Uterus (tissue), 2 donors: Measurements from ENCODE around the gene TANGO2.

ENCODE experiments used
- POLR2A ChIP-seq, 2 donors: fragments of 450-650 bp; IDR thresholded peaks; one replicate each; pipeline ENCODE4 v1.6.1; 2016; ENCODE audit warnings: antibody characterized with exemption in 2 of 2, mild to moderate bottlenecking in 1 of 2, moderate library complexity in 1 of 2
- TF ChIP-seq, protein P1 (sequence below), 4 experiments: fragments of 200-600 bp in 2 of 4; fragments of 450-650 bp in 2 of 4; sonication (generic) in 2 of 4; IDR thresholded peaks; one replicate each; pipeline ENCODE4 v1.5.1; 2016 to 2019; ENCODE audit warnings: antibody characterized with exemption in 4 of 4, mild to moderate bottlenecking in 2 of 4, moderate library complexity in 1 of 4

DNA sequence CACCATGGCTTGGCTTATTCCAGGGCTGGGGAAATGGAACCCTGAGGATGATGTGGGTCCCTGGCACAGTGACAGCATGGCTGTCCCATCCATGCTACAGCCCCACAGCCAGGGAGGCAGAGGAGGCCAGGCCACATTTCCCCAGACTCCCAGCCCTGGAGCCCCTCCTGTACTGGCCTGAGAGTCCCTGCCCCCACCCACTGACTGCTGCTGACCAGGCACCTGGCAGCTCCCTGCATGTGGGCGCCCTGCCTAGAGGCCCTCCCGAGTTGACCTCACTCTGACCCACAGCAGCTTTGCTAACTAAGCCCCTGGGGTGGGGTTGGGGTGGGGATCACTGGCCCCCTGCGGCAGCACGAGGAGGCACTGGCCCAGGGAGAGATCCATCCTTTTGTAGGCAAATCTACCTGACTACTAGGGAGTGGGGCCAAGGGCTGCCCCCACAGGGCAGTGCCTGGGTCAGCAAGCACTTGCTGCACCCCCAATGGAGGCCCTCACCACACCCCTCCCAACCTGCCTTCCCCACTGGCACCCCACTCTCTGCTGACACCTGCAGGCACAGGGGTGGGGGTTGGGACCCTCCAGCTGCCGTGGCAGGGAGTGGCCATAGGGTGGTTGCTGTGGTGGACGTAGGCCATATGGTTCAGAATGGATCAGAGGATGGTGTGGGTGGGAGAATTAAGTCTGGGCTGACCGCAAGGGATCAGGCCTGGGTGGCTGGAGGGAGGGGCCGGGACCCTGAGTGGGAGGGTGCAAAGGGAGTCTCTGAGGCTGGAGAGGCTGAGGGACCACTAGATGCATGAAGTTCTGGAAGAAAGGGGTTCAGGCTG lies 21.7 kb upstream of the TANGO2 start:
- TF ChIP-seq, protein P1, sequence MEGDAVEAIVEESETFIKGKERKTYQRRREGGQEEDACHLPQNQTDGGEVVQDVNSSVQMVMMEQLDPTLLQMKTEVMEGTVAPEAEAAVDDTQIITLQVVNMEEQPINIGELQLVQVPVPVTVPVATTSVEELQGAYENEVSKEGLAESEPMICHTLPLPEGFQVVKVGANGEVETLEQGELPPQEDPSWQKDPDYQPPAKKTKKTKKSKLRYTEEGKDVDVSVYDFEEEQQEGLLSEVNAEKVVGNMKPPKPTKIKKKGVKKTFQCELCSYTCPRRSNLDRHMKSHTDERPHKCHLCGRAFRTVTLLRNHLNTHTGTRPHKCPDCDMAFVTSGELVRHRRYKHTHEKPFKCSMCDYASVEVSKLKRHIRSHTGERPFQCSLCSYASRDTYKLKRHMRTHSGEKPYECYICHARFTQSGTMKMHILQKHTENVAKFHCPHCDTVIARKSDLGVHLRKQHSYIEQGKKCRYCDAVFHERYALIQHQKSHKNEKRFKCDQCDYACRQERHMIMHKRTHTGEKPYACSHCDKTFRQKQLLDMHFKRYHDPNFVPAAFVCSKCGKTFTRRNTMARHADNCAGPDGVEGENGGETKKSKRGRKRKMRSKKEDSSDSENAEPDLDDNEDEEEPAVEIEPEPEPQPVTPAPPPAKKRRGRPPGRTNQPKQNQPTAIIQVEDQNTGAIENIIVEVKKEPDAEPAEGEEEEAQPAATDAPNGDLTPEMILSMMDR (IDR thresholded peaks at IDR 0.05): no peak
- TF ChIP-seq POLR2A (IDR thresholded peaks at IDR 0.05): no peak
